ENCODE measurements around the gene IL18RAP. TPM values are rescaled to one million over a fixed set of nuclear protein-coding genes. Genes with fewer than 3 reads are reported as not detected.

Gene IL18RAP
- total RNA-seq, 1 donor = not detected

GRCh38 chr2:102412199-102412598, 10.8 kb upstream of the IL18RAP start:
- Histone ChIP-seq H3K27me3 (ENCODE audit: insufficient read depth, low read length) (no peaks in the 10 kb centered on the region), H3K36me3 (ENCODE audit: insufficient read depth, low read length) (no peaks in the 10 kb centered on the region), H3K27ac (ENCODE audit: low read depth, low read length) (no peak overlapping the region), H3K4me3 (ENCODE audit: insufficient read depth, low read length) (no peak overlapping the region), H3K4me2 (ENCODE audit: insufficient read depth, low read length) (no peak overlapping the region), H3K4me1 (ENCODE audit: insufficient read depth, low read length) (no peaks in the 10 kb centered on the region), H3K9me3 (ENCODE audit: low read depth, low read length) (no peaks in the 10 kb centered on the region), H2AFZ (ENCODE audit: low read length) (no peak overlapping the region), H4K20me1 (ENCODE audit: insufficient read depth, low read length) (no peaks in the 10 kb centered on the region), H3K79me2 (ENCODE audit: insufficient read depth, low read length) (no peaks in the 10 kb centered on the region)
- DNase-seq (ENCODE audit: insufficient read length, low spot score, missing footprints) = no peak
- no peak for TF ChIP-seq CTCF (IDR thresholded peaks at IDR 0.05; ENCODE audit: extremely low read depth, low read depth, low read length)

GRCh38 chr2:102417946-102418345, 5.0 kb upstream of the IL18RAP start:
- no peak for DNase-seq (ENCODE audit: insufficient read length, low spot score, missing footprints)
- Histone ChIP-seq H3K9me3 (ENCODE audit: low read depth, low read length) (no peaks in the 10 kb centered on the region), H2AFZ (ENCODE audit: low read length) (no peak overlapping the region), H4K20me1 (ENCODE audit: insufficient read depth, low read length) (no peaks in the 10 kb centered on the region), H3K27ac (ENCODE audit: low read depth, low read length) (no peak overlapping the region), H3K4me3 (ENCODE audit: insufficient read depth, low read length) (no peak overlapping the region), H3K4me2 (ENCODE audit: insufficient read depth, low read length) (no peak overlapping the region), H3K27me3 (ENCODE audit: insufficient read depth, low read length) (peaks cover 11% of the 10 kb centered on the region), H3K79me2 (ENCODE audit: insufficient read depth, low read length) (no peaks in the 10 kb centered on the region), H3K4me1 (ENCODE audit: insufficient read depth, low read length) (no peaks in the 10 kb centered on the region), H3K36me3 (ENCODE audit: insufficient read depth, low read length) (no peaks in the 10 kb centered on the region)
- no peak for TF ChIP-seq CTCF (IDR thresholded peaks at IDR 0.05; ENCODE audit: extremely low read depth, low read depth, low read length)

- H3K9me3 ChIP-seq (ENCODE audit: low read depth, low read length) = no peaks in the 10 kb centered on the region
- H2AFZ ChIP-seq (ENCODE audit: low read length) = no peak overlapping the region
- no peaks in the 10 kb centered on the region for H3K4me1 ChIP-seq (ENCODE audit: insufficient read depth, low read length)
- no peaks in the 10 kb centered on the region for H3K36me3 ChIP-seq (ENCODE audit: insufficient read depth, low read length)
- no peaks in the 10 kb centered on the region for H4K20me1 ChIP-seq (ENCODE audit: insufficient read depth, low read length)
- no peak overlapping the region for H3K27ac ChIP-seq (ENCODE audit: low read depth, low read length)
- peaks cover 13% of the 10 kb centered on the region for H3K27me3 ChIP-seq (ENCODE audit: insufficient read depth, low read length)
- TF ChIP-seq CTCF (IDR thresholded peaks at IDR 0.05; ENCODE audit: extremely low read depth, low read depth, low read length) = no peak
- no peak overlapping the region for H3K4me2 ChIP-seq (ENCODE audit: insufficient read depth, low read length)
- H3K4me3 ChIP-seq (ENCODE audit: insufficient read depth, low read length) = no peak overlapping the region
- no peaks in the 10 kb centered on the region for H3K79me2 ChIP-seq (ENCODE audit: insufficient read depth, low read length)
- DNase-seq (ENCODE audit: insufficient read length, low spot score, missing footprints) = no peak
Observed at GRCh38 chr2:102418421-102418961, 4.5 kb upstream of the IL18RAP start.

GRCh38 chr2:102420290-102420689, 2.7 kb upstream of the IL18RAP start:
- Histone ChIP-seq H4K20me1 (ENCODE audit: insufficient read depth, low read length) (no peaks in the 10 kb centered on the region), H3K4me2 (ENCODE audit: insufficient read depth, low read length) (no peak overlapping the region), H3K79me2 (ENCODE audit: insufficient read depth, low read length) (no peaks in the 10 kb centered on the region), H3K27me3 (ENCODE audit: insufficient read depth, low read length) (peaks cover 13% of the 10 kb centered on the region), H2AFZ (ENCODE audit: low read length) (no peak overlapping the region), H3K4me3 (ENCODE audit: insufficient read depth, low read length) (no peak overlapping the region), H3K4me1 (ENCODE audit: insufficient read depth, low read length) (no peaks in the 10 kb centered on the region), H3K27ac (ENCODE audit: low read depth, low read length) (no peak overlapping the region), H3K36me3 (ENCODE audit: insufficient read depth, low read length) (no peaks in the 10 kb centered on the region), H3K9me3 (ENCODE audit: low read depth, low read length) (no peaks in the 10 kb centered on the region)
- no peak for TF ChIP-seq CTCF (IDR thresholded peaks at IDR 0.05; ENCODE audit: extremely low read depth, low read depth, low read length)
- no peak for DNase-seq (ENCODE audit: insufficient read length, low spot score, missing footprints)
